GM18907 (cell line): ENCODE data around the gene LCN6.

Source experiments
- ATAC-seq: cut with Tn5 transposase; IDR thresholded peaks from one replicate; pipeline ENCODE4 v1.9.1; 2021; ENCODE audit warnings: mild to moderate bottlenecking, moderate library complexity; ENCODE audit not compliant: unreplicated experiment

The LCN6 gene

DNA sequence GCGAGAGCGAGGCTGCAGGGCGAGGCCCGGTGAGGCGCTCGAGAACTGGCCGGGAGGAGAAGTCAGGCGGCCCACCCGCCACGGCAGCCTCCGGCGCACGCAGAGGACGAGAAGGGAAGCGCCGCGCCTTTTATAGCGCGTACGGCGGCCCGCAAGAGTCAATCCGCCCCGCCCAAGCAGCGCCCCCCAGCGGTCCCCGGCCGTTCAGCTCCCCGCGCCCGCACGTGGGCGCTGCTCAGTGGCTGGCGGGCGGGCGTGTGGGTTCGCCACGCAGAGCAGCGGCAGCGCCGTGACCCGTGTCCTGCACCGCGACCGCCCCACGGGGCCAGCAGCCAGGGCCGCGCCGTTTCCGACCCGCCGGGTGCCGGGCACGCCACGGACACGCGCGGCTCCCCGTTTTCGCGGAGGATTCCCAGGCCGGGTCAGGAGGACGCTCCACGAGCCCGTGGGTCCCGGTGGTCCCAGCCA, 20.2 kb downstream of the LCN6 start:
- ATAC-seq = peak; percentile 73

DNA sequence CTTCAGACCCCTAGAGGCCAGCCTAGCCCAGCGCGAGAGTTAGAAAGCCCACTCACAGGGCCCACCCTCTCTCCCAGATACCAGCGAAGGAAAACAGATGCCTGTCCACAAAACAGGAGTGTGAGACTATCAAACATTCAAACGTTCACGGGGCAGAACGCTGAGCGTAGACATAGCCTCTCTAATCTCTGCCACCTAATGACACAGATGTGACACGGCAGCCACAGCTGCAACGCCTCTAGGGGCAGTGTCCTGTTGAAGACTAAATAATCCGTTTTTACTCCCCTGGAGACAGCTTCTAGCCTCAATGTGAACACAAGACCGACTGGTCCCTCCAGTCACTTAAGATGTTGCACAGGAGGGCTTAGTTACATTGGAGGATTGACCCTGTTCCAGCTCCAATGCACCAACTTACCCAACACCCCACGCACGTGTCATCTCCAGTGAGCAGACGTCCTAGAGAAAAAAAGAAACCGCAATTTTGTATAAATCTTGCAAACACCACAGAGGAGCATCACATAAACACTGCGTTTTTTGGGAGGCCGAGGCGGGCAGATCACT, 21.6 kb downstream of the LCN6 start:
- ATAC-seq = no peak

DNA sequence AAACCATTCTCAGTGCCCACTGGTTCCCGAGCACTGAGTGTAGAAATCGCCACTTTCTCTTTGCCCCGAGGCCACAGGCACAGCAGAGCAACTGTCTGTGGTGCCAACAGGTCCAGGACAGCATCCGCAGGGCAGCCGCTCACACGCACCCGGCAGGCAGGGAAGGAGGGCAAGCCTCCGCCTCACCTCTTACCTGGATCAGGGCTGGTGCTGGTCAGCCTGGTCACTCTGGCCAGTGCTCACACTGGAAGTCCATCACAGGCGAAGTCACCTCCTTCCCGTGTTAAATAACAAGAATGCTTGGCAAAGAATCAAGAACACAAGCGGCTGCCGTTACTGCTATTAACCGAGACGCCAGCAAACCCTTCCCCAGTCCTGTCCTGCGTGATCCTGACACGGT, 22.2 kb downstream of the LCN6 start:
- no peak for ATAC-seq

DNA sequence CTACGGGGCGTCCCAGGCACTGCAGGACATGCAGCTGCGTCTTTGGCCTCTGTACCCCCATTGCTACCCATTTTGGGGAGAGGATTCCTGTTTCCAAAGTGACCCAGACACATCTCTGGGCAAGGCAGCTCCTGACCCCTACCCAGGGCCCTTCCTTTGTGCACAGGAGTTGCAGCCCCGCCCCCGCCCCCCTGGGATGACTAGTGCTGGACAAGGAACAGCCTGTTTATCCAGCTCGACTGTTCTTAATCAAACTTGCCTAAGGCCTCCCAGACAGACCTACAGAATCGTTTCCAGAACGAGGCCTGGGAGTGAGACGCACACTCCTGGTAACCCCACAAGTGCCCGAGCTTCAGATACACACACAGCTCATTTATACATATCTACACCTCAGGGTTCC, 22.7 kb downstream of the LCN6 start:
- ATAC-seq = no peak

DNA sequence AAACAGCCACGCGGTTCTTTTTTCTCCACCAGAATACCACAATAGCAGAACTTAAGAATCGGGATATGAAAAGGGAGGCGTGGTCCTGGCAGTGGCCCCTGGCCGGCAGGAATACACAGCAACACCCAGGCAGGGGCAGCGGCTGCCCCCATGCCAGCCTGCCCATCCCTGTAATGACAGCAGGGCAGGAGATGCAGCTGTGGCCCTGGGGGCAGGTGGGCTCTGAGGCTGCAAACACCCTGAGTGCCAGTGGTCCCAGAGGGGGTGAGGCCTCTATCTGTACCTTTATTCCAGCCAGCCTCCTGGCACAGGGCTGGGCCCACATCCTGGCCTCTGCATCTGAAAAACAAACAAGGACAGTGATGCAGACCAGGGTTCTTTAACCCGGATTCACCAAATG, 23.6 kb downstream of the LCN6 start:
- no peak for ATAC-seq

DNA sequence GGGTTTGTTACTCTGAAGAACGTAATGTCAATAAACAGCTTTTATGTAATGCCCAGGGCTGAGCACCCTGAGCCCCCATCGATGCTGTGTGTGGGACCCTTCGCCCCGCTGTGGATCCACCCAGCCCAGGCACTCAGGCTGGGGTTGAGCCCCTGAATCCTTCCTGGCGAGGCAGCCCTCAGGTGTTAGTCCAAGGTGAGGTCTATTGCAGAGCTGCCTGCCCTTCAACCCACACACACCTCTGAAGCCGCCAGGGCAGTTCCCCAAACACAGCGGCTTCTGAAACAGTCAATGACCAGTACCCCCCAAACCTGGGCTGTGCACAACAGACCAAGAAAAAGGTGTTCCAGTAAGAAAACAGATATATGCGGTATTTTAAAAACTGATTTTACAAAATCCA, 24.3 kb downstream of the LCN6 start:
- ATAC-seq = no peak

DNA sequence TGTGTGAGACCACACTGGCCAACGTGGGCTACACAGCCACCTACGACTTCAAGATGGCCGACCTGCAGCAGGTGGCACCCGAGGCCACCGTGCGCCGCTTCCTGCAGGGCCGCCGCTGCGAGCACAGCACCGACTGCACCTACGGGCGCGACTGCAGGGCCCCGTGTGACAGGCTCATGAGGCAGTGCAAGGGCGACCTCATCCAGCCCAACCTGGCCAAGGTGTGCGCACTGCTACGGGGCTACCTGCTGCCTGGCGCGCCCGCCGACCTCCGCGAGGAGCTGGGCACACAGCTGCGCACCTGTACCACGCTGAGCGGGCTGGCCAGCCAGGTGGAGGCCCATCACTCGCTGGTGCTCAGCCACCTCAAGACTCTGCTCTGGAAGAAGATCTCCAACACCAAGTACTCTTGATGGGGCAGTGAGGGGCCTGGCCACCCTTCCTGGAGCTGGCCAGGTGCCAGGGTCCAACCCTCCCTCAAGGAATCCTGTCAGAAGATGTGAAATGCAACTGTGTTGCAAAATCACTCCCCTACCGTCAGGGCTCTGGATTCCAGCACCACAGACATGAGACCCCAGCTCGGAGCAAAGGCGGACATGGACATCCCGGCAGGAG, 24.9 kb downstream of the LCN6 start:
- ATAC-seq = no peak

DNA sequence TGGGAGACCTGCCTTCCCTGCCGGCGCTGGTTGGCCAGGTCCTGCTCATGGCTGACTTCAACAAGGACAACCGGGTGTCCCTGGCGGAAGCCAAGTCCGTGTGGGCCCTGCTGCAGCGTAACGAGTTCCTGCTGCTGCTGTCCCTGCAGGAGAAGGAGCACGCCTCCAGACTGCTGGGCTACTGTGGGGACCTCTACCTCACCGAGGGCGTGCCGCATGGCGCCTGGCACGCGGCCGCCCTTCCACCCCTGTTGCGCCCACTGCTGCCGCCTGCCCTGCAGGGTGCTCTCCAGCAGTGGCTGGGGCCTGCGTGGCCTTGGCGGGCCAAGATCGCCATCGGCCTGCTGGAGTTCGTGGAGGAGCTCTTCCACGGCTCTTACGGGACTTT, 25.4 kb downstream of the LCN6 start:
- no peak for ATAC-seq

DNA sequence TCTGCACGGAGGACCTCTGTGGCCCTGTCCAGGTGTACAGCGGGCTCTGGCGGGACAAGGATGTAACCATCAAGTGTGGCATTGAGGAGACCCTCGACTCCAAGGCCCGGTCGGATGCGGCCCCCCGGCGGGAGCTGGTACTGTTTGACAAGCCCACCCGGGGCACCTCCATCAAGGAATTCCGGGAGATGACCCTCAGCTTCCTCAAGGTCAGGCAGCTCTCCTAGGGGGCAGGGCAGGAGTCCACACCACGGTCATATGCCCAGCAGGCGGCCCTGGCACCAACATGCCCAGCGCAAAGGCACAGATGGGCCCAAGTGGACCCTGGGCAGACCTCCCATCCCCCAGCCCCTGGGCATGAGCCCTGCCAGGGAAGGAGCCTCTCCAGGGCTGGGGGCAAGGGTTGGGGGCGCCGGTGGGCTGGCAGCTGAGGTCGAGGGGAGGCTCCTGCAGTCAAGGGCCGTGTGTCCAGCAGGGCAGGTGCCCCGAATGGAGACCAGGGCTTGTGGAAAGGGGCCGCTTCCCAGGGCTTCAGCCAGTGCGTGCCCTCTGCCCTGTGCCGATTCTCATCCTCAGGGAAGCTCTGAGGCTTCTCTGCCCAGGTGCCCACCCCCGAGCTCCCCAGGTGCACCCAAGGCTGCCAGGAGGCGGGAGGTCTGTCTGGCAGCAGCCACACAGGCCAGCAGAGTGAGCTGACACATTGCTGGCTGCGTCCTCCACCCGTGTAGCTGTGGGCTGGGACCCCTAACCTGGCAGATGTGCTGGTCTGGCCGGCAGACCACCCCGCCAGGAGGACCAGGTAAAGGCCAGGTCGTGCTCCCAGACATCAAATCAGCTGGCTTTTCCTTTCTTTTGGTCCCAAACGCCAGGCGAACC, 26.0 kb downstream of the LCN6 start:
- no peak for ATAC-seq

DNA sequence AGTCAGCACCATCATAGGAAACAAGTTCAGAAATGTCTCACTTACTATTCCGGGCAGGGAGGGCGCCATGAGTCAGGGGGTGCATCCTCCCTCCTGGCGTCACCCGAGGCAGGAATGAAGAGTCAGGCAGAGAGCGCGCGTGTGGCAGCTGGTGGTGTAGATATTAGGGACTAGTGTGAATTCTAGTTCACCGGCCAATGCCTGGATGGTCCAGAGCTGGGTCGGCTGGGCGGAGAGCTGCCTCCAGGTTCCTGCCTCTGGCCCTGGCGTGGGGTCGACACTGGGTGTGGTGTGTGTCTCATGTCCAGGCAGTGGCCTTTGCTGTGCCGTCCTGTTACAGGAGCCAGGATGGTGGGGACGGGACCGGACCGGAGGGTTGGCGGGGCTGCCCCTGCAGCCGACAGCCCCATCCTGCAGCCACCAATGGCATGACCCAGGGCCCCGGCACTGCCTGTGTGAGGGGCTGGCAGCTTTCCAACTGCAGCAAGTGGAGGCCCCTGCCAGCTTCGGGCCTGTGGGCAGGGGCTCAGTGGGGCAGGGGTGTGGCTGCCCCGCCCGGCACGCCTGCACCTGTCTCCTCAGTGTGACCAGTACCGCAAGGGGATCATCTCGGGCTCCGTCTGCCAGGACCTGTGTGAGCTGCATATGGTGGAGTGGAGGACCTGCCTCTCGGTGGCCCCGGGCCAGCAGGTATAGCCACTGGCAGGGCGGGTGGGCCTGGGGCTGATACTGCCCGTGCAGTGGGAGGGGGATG, 26.8 kb downstream of the LCN6 start:
- no peak for ATAC-seq

DNA sequence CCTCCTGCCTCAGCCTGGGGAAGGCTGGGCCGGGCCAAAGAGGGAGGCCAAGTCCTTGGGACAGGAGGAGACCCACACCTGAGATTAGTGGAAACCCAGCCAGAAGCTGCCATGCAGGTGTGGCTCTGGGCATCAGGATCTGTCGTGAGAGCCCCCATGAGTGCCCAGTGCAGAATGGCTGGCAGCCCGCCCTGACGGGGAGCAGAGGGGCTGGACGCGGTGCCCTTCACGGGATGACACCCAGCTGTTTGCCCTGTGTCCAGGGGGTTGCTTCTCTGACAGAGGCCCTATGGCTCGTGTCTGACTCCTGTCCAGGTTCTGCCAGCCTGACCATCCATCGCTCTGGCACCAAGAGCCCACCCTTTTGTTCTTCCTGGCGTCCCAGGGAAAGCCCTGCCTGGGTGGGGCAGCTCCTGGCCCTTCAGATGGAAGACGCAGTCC, 27.4 kb downstream of the LCN6 start:
- ATAC-seq = no peak

DNA sequence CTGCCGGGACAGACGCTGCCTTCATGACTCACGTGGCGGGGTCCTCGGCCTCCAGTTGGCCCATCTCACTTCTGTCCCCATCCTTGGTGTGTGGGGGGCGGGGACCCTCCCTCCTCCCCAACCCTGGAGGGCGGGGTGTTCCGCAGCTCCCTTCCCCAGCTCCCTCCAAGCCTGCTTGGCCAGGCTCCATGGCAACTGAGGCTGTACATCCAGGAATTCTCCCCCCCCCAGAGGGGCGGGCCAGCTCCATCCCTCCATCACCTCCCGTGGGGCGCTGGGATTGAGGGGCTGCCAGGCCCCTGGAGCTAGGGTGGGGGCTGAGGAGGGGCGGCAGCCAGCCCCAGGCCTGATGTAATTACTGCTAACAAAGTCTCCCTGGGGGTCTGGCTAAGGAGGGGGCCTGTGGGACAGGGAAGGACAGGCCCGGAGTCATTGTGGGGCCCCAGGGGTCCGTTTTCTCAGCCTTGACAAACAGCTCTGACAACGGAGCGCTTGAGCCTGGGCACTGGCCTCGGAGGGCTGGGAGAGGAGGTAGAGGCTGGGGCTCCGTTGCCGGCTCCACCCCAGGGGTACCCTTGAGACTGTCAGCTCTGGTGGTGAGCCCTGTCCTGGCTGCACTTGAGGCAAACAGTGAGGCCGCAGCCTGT, 28.0 kb downstream of the LCN6 start:
- ATAC-seq = no peak

DNA sequence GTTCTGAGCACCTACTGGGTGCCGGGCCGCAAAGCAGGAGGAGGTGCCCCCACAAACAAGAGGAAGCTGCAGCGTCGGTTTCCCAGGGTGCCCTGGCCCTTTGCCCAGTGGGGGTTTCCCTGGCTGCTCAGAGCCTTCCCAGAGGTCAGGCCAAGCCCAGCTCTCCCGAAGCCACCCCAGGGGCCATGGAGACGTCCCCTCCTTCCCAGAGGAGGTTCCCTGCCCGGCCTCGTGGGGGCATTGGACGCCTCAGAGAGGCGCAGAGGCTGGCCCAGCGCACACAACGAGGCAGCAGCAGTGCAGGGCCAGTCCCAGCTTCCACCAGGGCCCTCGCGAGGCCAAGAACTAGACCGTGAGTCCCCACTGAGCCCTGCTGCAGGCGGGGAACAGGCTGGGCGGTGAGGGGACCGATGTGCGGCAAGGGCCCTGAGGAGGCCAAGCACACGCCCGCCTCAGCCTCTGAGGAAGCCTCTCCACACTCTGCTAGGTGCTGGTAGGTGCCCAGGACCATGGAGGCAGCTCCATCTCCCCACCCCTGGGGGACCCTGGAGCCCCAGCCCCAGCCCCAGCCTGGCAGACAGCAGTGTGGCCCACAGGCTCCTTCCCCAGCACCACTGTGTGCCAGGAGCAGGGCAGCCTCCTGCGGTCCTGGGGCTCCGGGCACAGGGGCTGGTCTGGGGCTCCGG, 29.0 kb downstream of the LCN6 start:
- ATAC-seq = no peak

DNA sequence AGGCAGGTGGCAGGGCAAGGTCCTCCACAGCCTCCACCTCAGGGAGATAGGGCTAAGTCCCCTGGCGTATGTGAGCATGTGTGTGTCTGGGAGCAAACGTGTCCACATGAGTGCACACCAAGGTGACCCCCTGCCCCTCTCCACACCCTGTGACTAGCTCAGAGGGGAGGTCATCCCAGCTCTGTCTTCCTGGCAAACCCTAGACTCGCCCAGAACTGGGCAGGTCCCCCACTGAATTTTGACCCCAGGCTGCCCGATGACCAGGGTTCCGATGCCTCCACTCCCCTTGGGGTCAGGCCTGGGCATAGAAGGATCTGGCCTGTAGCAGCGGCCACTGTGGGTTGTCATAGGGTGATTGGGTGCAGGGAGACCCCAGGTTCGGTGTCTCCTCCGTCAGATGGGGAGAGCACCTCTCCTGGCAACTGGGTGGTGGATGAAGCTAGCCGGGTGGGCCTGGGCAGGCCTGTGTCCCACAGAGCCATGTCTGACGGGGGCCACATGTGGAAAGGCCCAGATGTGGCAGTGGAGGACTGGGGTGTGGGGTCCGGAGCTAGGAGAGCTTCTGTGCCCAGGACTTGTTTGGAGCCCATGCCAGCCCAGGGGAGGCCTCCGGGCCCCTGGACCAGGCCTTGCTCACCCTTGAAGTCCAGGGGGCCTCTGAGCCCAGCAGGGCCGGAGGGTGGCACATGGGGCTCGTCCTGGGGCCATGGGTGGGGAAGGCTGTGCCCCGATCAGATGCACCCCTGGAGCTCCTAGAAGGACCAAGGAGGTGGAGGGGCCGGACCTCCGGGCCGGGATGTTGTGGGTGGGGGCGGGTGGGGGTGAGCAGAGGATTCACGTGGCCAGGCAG, 29.8 kb downstream of the LCN6 start:
- no peak for ATAC-seq

DNA sequence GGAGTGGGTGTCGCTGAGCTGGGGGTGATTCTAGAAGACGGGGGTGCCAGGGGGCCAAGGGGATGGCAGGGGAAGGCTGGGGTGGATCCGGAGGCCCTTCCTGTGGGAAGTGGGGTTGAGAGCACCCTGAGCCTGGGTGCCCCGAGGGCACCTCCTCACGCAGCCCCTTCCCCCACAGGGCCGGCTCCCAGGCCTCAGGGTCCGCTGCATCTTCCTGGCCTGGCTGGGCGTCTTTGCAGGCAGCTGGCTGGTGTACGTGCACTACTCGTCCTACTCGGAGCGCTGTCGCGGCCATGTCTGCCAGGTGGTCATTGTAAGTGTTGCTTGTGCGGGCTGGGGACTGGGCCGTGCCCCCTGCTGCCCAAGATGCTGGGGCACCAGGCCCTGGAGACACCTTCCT, 30.9 kb downstream of the LCN6 start:
- no peak for ATAC-seq

DNA sequence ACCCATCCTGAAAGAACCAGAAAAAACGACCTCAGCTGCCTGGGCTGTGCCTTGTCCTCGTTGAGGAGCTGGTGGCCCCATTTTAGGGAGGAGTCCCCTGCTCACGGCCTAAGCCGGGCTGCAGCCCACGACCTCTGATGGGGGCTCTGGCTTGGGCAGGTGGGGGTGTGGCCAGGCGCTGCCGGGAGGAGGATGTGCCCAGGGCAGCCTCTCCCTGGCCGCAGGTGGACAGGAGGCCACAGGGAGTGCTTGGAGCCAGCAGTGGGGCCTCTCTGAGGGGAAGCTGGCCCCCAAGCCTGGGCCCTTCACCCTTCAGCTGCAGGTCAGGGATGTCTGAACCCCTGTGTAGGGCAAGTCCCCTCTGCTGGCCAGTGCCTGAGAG, 33.4 kb downstream of the LCN6 start:
- ATAC-seq = no peak

DNA sequence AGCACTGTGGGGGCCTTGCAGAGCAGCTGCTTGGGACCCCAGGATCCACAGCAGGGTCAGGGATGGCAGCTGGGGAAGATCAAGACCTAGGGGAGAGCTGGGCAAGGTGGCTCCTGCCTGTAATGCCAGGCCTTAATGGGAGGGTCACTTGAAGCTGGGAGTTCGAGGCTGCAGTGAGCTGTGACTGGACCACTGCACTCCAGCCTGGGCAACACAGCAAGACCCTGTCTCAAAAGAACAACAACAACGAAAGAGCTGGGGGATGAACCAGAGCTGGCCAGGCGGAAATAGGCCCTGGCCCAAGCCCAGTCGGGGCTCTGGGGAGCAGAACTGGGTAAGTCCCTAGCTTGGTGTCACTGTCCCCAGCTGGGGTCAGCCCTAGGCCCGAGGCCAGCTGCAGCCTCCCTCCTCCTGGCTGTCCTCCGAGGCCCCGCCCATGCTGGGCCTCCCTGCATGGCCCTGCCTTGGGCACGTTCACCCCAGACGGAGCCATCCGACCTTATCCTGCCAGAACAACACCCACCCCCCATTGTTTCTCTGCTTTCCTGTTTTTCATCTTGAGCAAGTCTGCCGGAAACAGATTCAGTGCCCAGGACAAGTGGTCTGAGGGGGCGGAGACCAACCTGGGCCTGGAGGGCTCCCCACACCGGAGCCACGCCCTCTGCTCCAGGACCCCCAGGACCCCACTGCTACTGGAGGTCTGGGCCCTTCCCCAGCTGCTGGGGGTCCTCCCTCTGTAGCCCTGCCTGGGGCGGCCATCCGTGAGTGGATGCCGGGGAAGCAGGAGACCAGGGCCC, 34.0 kb downstream of the LCN6 start:
- ATAC-seq = no peak

DNA sequence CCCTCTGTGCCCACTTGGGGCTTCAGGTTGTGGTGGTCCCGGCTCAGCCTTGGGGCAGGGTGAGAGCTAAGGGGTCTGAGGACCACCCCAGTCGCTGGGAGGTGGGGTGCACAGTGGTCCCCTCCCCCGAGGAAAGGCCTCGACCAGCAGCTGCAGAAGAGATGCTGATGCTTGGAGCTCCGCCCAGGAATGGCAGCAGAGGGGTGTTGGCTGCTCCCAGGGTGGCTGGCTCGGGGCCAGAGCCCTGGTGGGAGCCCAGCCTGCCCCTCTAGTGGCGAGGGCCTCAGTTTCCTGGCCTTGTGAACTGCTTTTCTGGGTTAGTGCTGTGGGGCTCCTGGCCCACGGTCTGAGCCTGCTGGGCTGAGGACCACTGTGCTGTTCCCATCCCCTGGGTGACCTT, 34.8 kb downstream of the LCN6 start:
- no peak for ATAC-seq
